ENCODE data around the gene SEZ6L2. TPM values are rescaled to one million over a fixed set of nuclear protein-coding genes. Genes with fewer than 3 reads are reported as not detected.

Gene SEZ6L2
- total RNA-seq, 4 donors from 2014 or later, result 1.7 to 14.2 (median 10.6) TPM

GRCh38 chr16:29909391-29909790 lies 10.0 kb upstream of the SEZ6L2 start:
- Histone ChIP-seq H3K27me3 (no peaks in the 10 kb centered on the region), H3K36me3 (no peaks in the 10 kb centered on the region), H3K27ac (no peak overlapping the region), H3K9me3 (no peaks in the 10 kb centered on the region), H3K4me3 (no peak overlapping the region), H3K4me1 (no peaks in the 10 kb centered on the region)
- no peak for DNase-seq
- TF ChIP-seq CTCF (IDR thresholded peaks at IDR 0.05) (no peak), POLR2A (IDR thresholded peaks at IDR 0.05) (no peak)

- Histone ChIP-seq H3K36me3 (no peaks in the 10 kb centered on the region), H3K4me1 (no peaks in the 10 kb centered on the region), H3K9me3 (no peaks in the 10 kb centered on the region), H3K27ac (no peak overlapping the region), H3K27me3 (no peaks in the 10 kb centered on the region), H3K4me3 (no peak overlapping the region)
- DNase-seq, result no peak
- TF ChIP-seq POLR2A (IDR thresholded peaks at IDR 0.05), result no peak
- no peak for TF ChIP-seq CTCF (IDR thresholded peaks at IDR 0.05)
Measured at GRCh38 chr16:29908719-29909220, 9.4 kb upstream of the SEZ6L2 start.

- Histone ChIP-seq H3K36me3 (no peaks in the 10 kb centered on the region), H3K27ac (no peak overlapping the region), H3K4me3 (no peak overlapping the region), H3K4me1 (no peaks in the 10 kb centered on the region), H3K27me3 (no peaks in the 10 kb centered on the region), H3K9me3 (no peaks in the 10 kb centered on the region)
- DNase-seq, result no peak
- TF ChIP-seq CTCF (IDR thresholded peaks at IDR 0.05), result no peak
- no peak for TF ChIP-seq POLR2A (IDR thresholded peaks at IDR 0.05)
Measured at GRCh38 chr16:29907973-29908372, 8.6 kb upstream of the SEZ6L2 start.

DNA sequence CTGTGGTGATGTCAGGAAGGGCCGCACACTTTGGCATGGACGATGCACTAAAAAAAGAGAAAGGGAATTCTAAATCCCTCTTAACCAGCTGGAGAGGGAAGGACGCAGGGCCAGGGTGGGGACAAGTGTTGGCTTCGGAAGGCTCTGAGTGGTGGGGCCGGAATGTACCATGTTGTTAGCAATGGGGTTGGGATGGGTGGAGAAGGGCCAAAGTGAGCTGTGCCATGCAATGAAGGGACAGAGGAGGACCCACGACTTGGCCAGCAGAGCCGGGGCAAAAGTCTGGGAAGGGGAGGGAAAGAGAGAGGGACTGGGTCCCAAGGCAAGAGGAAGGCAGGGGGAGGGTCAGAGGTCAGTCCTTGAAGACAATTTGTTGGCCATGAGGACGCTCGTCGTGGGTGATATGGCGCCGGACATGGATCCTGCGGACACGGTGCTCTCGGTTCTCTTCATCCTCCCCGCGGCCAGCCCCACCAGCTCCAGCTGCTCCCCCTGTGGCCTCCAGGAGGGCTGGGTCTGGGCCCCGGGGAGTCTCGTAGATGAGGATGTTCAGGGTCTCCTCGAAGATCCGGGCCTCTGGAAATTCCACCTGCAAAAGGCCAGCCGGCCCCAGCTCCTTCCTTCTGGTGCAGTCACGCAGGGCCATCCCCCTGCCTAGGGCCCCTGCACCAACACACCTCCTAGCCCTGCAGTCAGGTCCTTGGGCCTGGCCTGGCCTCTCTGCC lies 7.3 kb upstream of the SEZ6L2 start:
- Histone ChIP-seq H3K4me3 (no peak overlapping the region), H3K4me1 (no peaks in the 10 kb centered on the region), H3K36me3 (no peaks in the 10 kb centered on the region), H3K27ac (no peak overlapping the region), H3K27me3 (no peaks in the 10 kb centered on the region), H3K9me3 (no peaks in the 10 kb centered on the region)
- no peak for TF ChIP-seq CTCF (IDR thresholded peaks at IDR 0.05)
- TF ChIP-seq POLR2A (IDR thresholded peaks at IDR 0.05), result no peak
- no peak for DNase-seq

- Histone ChIP-seq H3K4me3 (no peak overlapping the region), H3K27ac (no peak overlapping the region), H3K27me3 (no peaks in the 10 kb centered on the region), H3K9me3 (no peaks in the 10 kb centered on the region), H3K36me3 (no peaks in the 10 kb centered on the region), H3K4me1 (peaks cover 0 to 4% (median 0%) of the 10 kb centered on the region in 4 donors)
- TF ChIP-seq POLR2A (IDR thresholded peaks at IDR 0.05) (no peak), CTCF (IDR thresholded peaks at IDR 0.05) (no peak)
- DNase-seq, result no peak
Measured at GRCh38 chr16:29905668-29906067, 6.3 kb upstream of the SEZ6L2 start.

All from Peyer's patch (tissue), 4 donors.